ENCODE results near the gene C19orf25. TPM values are rescaled to one million over a fixed set of nuclear protein-coding genes. Genes with fewer than 3 reads are reported as not detected.

The C19orf25 gene
- total RNA-seq, 1 experiment from 2014 or later, result 56.0 TPM

DNA sequence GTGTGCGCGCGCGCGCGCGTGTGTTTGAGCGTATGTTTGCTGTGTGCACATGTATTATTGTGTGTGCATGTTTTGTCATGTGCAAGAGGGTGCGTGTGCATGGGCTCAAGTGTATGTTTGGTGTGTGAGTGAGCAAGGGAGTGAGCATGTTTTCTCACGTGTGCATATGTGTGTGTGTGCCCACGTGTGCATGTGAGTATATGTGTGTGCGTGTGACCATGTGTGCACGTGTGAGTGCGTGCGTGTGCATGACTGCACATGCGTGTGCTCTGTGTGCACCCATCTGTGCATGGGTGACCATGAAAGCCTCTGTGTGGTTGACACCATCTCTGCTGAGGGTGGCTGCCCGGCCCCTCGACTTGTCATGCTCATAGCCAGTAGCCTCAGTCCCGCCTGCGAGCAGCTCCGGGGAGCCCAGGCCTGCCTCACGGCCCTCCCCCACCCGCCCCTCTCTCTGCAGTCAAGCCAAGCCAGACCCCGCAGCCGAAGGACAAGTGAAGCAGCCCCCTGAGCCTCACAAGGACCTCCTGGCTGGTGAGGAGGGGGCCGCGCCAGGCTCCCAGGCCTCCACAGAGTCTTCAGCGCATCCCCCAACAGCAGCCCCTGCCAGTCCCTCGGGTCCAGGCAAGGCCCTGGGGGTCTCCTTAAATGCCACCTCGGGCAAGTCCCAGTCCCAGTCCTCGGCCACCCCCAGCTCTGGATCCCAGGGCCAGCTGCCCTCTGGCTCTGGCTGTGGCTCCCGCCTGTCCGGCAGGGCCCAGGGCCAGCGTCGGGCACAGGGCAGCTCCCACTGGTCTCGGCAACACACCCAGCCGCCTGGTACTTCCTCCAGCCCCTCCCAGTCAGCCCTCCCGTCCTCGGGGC is 17.9 kb upstream of the C19orf25 start:
- DNase-seq (ENCODE audit: low spot score), result no peak

DNA sequence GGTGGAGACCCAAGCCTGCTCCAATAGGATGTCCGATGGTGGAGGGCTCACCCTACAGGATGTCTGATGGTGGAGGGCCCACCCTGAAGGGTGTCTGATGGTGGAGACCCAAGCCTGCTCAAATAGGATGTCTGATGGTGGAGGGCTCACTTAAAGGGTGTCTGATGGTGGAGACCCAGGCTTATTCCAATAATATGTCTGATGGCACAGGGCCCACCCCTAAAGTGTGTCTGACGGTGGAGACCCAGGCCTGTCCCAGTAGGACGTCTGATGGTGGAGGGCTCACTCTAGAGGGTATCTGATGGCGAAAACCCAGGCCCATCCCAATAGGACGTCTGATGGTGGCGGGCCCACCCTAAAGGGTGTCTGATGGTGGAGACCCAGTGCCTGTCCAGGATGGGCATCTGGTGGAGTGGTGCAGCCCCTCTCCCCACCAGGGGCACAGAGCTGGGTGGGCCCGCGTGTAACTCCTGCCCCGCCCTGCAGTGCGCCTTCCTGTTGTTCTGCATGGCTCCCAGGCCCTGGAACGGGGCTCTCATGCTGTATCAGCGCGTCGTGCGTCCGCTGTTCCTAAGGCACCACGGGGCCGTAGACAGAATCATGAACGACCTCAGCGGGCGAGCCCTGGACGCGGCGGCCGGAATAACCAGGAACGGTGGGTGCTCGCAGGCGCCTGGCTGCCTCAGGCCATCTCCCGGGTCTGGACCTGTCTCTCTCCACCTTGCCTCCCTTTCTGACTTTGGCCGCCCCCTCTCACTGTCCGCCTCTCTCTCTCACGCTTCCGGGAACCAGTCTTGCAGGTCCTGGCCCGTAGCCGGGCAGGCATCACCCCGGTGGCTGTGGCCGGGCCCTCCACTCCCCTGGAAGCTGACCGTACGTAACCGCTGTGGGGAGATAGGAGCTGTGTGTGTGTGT is 17.0 kb upstream of the C19orf25 start:
- DNase-seq (ENCODE audit: low spot score), result no peak

DNA sequence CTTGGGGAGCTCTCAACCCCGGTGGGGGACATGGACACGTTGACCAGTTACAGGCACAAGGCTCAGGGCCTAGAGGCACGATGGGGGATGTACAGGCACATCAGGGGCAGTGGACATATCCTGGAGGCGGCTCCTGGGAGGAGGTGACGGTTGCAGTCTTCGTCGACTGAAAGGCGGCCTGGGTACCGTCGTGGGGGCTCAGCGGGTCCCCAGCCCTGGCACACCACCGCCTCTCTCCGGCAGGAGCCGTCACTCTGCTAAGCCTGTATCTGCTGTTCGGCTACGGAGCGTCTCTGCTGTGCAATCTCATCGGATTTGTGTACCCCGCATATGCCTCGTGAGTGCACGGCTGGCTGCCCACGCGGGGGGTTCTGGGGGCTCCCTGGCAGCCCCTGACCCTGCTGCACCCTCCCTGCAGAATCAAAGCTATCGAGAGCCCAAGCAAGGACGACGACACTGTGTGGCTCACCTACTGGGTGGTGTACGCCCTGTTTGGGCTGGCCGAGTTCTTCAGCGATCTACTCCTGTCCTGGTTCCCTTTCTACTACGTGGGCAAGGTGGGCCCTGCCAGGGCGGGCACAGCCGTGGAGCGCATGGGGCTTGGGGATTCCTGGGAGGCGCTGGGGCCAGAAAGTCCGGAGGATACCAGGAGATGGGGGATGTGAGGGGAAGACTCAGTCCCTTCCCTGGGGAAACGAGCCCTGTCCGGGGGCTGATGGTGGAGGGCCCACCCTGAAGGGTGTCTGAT is 16.2 kb upstream of the C19orf25 start:
- no peak for DNase-seq (ENCODE audit: low spot score)

- no peak for DNase-seq (ENCODE audit: low spot score)
Measured at GRCh38 chr19:1494115-1494815, 15.2 kb upstream of the C19orf25 start.

DNA sequence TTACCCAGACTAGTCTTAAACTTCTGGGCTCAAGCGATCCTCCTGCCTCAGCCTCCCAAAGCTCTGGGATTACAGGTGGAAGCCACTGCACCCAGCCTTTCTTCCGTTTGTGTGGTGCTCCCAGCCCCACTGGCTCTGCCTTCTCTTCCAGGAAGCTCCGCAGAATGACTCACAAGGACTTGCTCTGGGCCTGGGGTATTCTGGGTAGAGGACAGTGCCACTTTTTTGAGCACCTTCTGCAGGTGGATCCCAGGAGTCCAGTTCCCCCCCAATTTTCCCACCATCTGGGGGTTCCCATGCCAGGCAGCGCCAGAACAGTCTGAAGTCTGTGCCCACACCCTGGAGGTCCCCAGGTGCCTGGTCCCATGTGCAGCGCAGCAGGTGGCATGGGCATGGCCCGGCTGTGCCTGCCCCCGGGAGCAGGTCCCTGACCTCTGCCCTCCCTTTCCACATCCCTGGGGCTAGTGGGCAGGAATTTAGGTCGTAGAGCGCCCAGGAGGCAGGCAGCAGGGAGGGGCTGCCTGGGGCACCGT is 13.5 kb upstream of the C19orf25 start:
- peak; percentile 43 for DNase-seq (ENCODE audit: low spot score)

- DNase-seq (ENCODE audit: low spot score), result no peak
Measured at GRCh38 chr19:1491849-1492170, 12.8 kb upstream of the C19orf25 start.

DNA sequence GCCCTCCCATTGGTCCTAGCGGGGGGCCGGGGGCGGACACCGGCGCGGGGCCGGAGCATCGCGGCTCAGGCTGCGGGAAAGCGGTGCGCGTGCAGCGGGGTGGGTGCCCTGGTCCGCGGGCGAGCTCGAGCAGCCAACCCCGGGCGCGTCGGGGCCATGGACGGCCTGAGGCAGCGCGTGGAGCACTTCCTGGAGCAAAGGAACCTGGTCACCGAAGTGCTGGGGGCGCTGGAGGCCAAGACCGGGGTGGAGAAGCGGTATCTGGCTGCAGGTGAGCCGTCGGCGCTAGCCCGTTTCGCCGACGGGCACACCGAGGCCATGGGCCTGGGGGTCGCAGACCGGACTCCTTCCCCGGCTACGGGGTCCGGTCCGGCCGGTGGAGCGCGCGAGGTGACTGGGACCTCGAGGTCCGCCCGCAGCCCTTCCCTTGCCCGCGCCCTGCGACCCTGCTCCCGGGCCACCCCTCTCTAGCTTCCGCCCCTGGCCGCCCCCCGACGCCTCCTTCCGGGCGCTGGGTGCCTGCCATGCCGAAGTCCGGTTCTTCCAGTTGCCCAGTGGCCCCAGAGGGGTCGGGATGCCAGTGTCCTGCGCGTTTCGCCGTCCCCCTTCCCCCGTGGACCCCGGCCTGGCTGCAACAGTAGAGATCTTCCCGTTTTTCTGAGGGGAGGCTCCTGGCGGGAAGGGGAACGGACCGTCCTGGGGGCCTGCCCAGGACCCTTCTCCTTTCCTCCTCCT is 12.3 kb upstream of the C19orf25 start, which contains the start of gene REEP6:
Gene REEP6 (plus strand): TSS at position 68 of the 735 bp plus-strand sequence. CDS start 89 bp downstream, at position 157.
- no peak for DNase-seq (ENCODE audit: low spot score)

GRCh38 chr19:1490311-1491113 is 11.5 kb upstream of the C19orf25 start, which contains the start of gene PCSK4:
Gene PCSK4, minus strand, starts transcription at chr19:1490350. Its CDS starts 4 bp downstream, at chr19:1490346.
- DNase-seq (ENCODE audit: low spot score), result peak; percentile 96

DNA sequence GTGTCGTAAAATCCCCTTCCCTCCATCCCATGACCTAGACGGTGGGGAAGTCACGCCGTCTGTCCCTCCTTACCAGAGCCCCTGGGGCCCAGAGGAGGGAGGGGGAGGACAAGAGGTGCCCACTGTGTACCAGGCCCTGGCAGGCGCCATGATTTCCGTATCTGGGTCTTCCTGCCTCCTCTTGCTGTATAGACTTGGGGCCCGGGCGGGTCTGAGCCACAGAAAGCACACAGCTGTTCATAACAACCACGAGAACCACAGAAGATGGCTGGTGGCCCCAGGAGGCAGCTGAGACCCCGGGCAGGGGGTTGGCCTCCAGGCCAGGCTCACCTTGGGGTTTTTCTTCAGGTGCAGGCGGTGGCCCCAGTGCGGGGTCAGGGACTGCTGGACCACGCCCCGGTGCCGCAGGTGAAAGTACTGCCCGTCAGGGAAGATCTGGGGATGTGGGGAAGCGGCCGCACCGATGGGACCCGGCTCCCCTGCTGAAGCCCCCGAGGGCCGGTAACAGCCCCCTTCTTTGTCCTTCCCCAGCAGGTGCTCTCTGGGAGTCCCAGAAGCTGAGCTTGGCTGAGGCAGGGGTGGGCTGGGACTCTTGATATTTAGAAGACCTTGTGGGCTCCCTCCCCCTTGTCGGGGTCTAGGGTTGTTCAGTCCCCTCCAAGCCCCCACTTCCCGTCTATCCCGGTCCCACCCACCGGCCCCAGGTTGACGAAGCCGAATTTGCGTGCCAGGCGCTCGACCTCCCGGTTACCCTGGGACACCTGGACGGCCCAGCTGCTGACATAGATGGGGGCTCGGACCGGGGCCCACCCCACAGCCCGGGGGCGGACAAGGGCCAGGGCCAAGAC is 10.7 kb upstream of the C19orf25 start:
- no peak for DNase-seq (ENCODE audit: low spot score)

- DNase-seq (ENCODE audit: low spot score), result no peak
Measured at GRCh38 chr19:1488282-1488601, 9.2 kb upstream of the C19orf25 start.

DNA sequence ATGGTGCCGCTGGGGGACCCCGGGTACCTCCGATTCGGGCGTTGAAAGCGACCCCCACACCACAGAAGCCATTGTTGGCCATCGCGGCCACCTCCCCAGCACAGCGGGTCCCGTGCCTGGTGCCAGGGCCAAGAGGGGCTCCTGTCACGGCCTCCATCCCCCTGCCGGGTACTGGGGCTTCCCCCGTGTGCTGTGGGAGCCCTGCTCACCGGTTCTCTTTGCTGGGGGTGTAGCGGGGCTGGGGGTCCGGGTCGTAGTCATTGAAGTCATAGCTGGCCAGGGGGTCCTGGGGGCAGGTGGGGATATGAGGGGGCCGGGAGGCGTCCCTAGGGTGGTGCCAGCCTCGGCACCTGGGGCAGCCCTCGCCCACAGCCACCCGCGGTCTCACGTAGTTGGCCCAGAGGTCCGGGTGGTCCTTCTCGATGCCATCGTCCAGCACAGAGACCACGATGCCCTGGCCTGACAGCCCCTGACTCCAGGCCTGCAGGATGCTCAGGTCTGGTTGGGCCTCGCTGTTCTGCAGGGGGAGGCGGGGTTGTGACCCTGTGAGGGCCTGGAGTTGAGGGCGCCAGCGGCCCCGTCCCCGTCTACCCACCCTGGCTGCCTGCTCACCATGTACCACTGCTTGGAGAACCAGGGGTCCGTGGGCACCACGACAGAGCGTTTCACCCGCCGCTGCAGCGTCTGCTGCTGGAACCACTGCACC is 8.7 kb upstream of the C19orf25 start:
- DNase-seq (ENCODE audit: low spot score), result no peak

GRCh38 chr19:1486720-1487575 is 7.9 kb upstream of the C19orf25 start:
- no peak for DNase-seq (ENCODE audit: low spot score)

- no peak for DNase-seq (ENCODE audit: low spot score)
Measured at GRCh38 chr19:1483979-1484428, 5.0 kb upstream of the C19orf25 start.

DNA sequence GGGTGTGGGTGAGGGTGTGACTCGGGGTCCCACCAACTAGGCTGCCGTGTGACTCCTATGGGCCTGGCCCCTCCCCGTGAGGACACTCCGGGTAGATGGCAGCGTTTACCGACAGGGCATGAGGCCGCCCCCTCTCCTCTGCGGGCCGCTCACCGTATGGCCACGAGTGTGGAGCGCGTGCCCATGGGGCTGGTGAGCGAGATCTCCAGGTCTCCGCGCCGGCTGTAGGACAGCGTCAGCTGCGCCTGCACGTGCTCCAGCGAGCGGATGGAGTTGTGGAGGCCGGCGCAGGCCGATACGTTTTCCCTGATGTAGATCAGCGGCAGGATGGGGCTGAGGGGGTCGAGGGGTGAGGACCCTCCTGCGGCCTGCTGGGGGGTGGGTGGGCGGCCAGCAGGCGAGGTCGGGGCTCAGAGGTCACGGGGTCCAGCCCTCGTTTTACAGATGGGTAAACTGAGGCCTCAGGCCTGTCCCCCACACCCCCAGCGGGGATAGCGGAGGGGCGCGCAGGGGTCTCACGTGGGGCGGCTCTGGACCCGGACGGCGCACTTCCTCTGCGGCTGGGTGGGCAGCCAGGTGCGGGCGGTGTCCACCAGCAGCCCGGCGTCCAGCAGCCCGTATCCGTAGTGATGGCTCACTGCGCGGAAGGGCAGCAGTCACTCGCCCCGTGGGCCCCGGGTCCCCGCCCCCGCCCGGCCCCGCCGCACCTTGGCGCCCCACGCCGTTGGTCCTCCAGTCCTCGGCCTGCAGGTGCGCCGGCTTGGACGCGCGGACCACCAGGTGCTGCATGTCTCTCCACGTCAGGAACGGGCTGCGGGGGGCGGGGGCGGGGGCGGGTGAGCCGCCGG is 4.3 kb upstream of the C19orf25 start:
- DNase-seq (ENCODE audit: low spot score), result no peak

DNA sequence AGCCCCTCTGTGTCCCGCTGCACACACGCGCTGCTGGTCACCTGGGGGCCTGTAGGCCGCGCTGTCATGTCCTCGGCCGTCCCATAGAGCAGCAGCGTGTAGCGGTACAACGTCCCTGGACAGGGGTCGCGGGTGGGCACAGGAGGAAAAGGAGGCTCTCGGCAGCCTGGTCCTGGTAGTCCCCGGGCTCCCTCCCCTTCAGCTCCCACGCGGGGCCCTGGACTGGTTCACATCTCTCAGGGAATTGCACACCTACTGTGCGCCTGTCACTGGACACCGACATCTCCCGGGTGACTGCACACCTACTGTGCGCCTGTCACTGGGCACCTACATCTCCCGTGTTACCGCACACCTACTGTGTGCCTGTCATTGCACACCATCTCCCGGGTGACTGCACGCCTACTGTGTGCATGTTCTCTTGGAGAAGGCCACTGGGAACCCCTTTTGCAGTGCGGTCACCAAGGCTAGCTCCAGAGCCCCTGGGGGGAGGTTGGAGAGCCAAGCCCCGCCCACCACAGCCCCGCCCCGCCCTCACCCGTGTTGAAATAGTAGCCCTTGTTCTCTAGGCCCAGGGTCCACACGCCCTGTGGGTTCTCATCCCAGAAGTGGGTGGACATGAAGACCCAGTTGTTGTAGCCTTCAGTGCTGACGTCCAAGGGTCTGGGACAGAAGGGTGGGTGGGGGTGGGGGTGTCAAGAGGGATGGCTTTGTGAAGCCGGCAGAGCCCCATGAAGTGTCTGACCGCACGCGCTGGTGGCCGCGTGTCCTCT is 3.5 kb upstream of the C19orf25 start:
- DNase-seq (ENCODE audit: low spot score), result no peak
